22Rv1 (cell line): ENCODE data around the gene DYNLT1.

Experiments
- ZFX ChIP-seq: fragments of 450-650 bp; IDR thresholded peaks from 2 replicates; pipeline ENCODE4 v1.6.1; 2017; ENCODE audit warnings: antibody characterized with exemption, borderline replicate concordance
- TF ChIP-seq, protein P1 (sequence below): fragments of 450-650 bp; IDR thresholded peaks from 2 replicates; pipeline ENCODE4 v1.5.1; 2017; ENCODE audit warnings: mild to moderate bottlenecking

DNA sequence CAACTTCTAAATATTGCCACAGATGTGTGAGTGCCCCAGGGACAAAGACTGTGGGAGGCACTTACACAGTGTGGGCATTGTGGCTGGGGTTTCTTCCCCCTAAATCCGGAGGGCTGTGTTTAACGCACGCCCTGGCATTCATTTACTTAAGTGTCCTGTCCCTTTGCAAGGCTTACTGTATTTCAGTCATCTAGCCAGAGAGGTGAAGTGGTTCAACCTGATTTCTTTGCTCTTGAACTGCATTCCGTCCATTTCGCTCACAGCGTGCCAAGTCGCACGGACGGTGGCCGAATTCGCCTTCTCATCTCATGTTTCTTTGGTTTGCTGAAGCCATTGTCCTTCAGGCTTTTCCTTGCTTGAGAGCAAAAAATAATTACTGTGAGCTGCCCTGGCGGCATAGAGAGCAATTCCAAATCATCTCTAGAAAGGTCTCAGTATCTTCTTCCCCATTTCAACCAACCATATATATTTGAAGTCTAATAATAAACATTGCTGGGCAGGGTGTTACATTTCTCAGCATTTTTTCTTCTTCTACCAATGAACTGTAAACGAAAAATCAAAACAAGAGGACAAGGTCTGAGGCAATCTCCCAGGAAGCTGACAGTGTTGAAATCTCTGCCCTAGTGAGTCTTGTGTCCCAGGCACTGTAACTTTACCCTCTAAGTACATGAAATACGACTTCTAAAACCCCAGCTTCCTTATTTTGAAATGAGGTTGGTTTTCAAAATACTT is 22.3 kb upstream of the DYNLT1 start:
- TF ChIP-seq, protein P1, sequence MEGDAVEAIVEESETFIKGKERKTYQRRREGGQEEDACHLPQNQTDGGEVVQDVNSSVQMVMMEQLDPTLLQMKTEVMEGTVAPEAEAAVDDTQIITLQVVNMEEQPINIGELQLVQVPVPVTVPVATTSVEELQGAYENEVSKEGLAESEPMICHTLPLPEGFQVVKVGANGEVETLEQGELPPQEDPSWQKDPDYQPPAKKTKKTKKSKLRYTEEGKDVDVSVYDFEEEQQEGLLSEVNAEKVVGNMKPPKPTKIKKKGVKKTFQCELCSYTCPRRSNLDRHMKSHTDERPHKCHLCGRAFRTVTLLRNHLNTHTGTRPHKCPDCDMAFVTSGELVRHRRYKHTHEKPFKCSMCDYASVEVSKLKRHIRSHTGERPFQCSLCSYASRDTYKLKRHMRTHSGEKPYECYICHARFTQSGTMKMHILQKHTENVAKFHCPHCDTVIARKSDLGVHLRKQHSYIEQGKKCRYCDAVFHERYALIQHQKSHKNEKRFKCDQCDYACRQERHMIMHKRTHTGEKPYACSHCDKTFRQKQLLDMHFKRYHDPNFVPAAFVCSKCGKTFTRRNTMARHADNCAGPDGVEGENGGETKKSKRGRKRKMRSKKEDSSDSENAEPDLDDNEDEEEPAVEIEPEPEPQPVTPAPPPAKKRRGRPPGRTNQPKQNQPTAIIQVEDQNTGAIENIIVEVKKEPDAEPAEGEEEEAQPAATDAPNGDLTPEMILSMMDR = no peak
- TF ChIP-seq ZFX = no peak
